Effector memory CD8-positive, alpha-beta T cell (primary cell): Measurements from ENCODE around the gene UBC.
"Not testable (repeated sequence)": the region's sequence is repeated elsewhere in the genome, so short reads cannot be mapped to it uniquely, and the experiment has no call there.

ENCODE experiments used
- ATAC-seq: fragments of 150-1000 bp; cut with Tn5 transposase; replicated peaks from 2 replicates; pipeline ENCODE4 v1.10.0; 2021; ENCODE audit warnings: mild to moderate bottlenecking, moderate library complexity
- DNase-seq, 3 experiments: peaks; one replicate each; pipeline ENCODE4 v3.0.0; 2021
- H3K27ac Mint-ChIP-seq, 2 donors: one replicate each; pipeline ENCODE4 v1.8.0; 2022; ENCODE audit warnings: mild to moderate bottlenecking in 2 of 2, mixed read lengths in 2 of 2, moderate library complexity in 2 of 2
- H3K27me3 Mint-ChIP-seq, 2 donors: one replicate each; pipeline ENCODE4 v1.8.0; 2022; ENCODE audit warnings: mixed read lengths in 2 of 2
- H3K36me3 Mint-ChIP-seq: one replicate; pipeline ENCODE4 v1.8.0; 2022; ENCODE audit warnings: mild to moderate bottlenecking, moderate library complexity, mixed read lengths; ENCODE audit not compliant: insufficient read depth
- H3K4me1 Mint-ChIP-seq, 2 donors: one replicate each; pipeline ENCODE4 v1.8.0; 2022; ENCODE audit warnings: low read depth in 2 of 2, mixed read lengths in 2 of 2
- H3K4me3 Mint-ChIP-seq, 2 donors: one replicate each; pipeline ENCODE4 v1.8.0; 2022; ENCODE audit warnings: mild to moderate bottlenecking in 2 of 2, mixed read lengths in 2 of 2, moderate library complexity in 2 of 2
- H3K9me3 Mint-ChIP-seq, 2 donors: one replicate each; pipeline ENCODE4 v1.8.0; 2022; ENCODE audit warnings: mixed read lengths in 2 of 2

UBC gene

GRCh38 chr12:124928095-124928911, 13.9 kb upstream of the UBC start:
- H3K4me1 Mint-ChIP-seq, result peaks cover 24 to 27% of the 10 kb centered on the region in 2 donors
- peaks cover 38% of the 10 kb centered on the region for H3K36me3 Mint-ChIP-seq
- peak overlapping the region; percentile 100 for H3K27ac Mint-ChIP-seq
- peaks cover 0 to 13% of the 10 kb centered on the region in 2 donors for H3K27me3 Mint-ChIP-seq
- ATAC-seq (peak; percentile 15), DNase-seq (no peak)
- H3K4me3 Mint-ChIP-seq, result peak overlapping the region; percentile 95 to 98
- peaks cover 0 to 3% of the 10 kb centered on the region in 2 donors for H3K9me3 Mint-ChIP-seq

- Mint-ChIP-seq H3K4me3 (peak overlapping the region; percentile 95 to 98), H3K36me3 (peaks cover 46% of the 10 kb centered on the region), H3K4me1 (peaks cover 24 to 27% of the 10 kb centered on the region in 2 donors), H3K27ac (peak overlapping the region; percentile 100), H3K9me3 (peaks cover 0 to 3% of the 10 kb centered on the region in 2 donors), H3K27me3 (peaks cover 0 to 13% of the 10 kb centered on the region in 2 donors)
- DNase-seq, result peak; percentile 91 to 95 (median 92)
- ATAC-seq, result peak; percentile 89
These were observed 13.0 kb upstream of the UBC start for GRCh38 chr12:124927201-124928094.

- peaks cover 0 to 13% of the 10 kb centered on the region in 2 donors for H3K27me3 Mint-ChIP-seq
- H3K9me3 Mint-ChIP-seq, ATAC-seq, DNase-seq, H3K4me3 Mint-ChIP-seq: not testable (repeated sequence)
- H3K4me1 Mint-ChIP-seq, result peaks cover 41 to 44% of the 10 kb centered on the region in 2 donors
- peaks cover 61% of the 10 kb centered on the region for H3K36me3 Mint-ChIP-seq
- H3K27ac Mint-ChIP-seq, result peak overlapping the region; percentile 100
These were observed 11.3 kb upstream of the UBC start for GRCh38 chr12:124925782-124926181.

DNA sequence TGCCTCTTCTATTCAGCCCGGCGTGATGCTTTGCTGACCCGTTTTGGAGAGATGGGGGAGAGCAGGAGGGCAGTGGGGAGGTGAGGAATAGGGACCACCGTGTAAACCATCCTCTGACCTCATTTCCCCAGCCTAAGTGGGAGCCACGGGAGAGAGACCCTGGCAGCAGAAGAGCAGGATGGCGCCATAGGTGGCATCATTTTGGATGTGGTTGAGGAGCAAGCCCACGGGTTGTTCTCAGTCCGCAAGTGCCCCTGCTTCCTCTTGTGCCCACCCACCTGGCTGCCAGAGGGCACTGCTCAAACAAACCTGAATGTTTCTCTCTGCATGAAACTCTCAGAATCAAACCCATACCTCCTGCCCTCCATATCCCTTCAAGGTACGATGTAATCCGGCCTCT, 10.7 kb upstream of the UBC start:
- H3K9me3 Mint-ChIP-seq, result peaks cover 0 to 5% of the 10 kb centered on the region in 2 donors
- H3K4me3 Mint-ChIP-seq, result no peak overlapping the region
- H3K4me1 Mint-ChIP-seq, result peaks cover 45 to 50% of the 10 kb centered on the region in 2 donors
- peak overlapping the region in 1 of 2 donors; percentile 29 for H3K27ac Mint-ChIP-seq
- H3K36me3 Mint-ChIP-seq, result peaks cover 61% of the 10 kb centered on the region
- ATAC-seq, result no peak
- DNase-seq, result no peak
- peaks cover 0 to 13% of the 10 kb centered on the region in 2 donors for H3K27me3 Mint-ChIP-seq

GRCh38 chr12:124923905-124924734, 9.7 kb upstream of the UBC start:
- no peak overlapping the region for H3K27ac Mint-ChIP-seq
- no peak overlapping the region for H3K4me3 Mint-ChIP-seq
- ATAC-seq (no peak), DNase-seq (no peak)
- H3K36me3 Mint-ChIP-seq, result peaks cover 54% of the 10 kb centered on the region
- peaks cover 0 to 5% of the 10 kb centered on the region in 2 donors for H3K9me3 Mint-ChIP-seq
- peaks cover 52 to 60% of the 10 kb centered on the region in 2 donors for H3K4me1 Mint-ChIP-seq
- peaks cover 0 to 13% of the 10 kb centered on the region in 2 donors for H3K27me3 Mint-ChIP-seq

GRCh38 chr12:124921200-124922031, 7.0 kb upstream of the UBC start:
- H3K4me3 Mint-ChIP-seq, result peak overlapping the region; percentile 98 to 99
- ATAC-seq (peak; percentile 15), DNase-seq (peak; percentile 49 to 59 (median 57))
- no peaks in the 10 kb centered on the region for H3K27me3 Mint-ChIP-seq
- H3K27ac Mint-ChIP-seq, result peak overlapping the region; percentile 99 to 100
- H3K4me1 Mint-ChIP-seq, result peaks cover 56 to 61% of the 10 kb centered on the region in 2 donors
- H3K36me3 Mint-ChIP-seq, result peaks cover 49% of the 10 kb centered on the region
- H3K9me3 Mint-ChIP-seq, result peaks cover 0 to 2% of the 10 kb centered on the region in 2 donors

DNA sequence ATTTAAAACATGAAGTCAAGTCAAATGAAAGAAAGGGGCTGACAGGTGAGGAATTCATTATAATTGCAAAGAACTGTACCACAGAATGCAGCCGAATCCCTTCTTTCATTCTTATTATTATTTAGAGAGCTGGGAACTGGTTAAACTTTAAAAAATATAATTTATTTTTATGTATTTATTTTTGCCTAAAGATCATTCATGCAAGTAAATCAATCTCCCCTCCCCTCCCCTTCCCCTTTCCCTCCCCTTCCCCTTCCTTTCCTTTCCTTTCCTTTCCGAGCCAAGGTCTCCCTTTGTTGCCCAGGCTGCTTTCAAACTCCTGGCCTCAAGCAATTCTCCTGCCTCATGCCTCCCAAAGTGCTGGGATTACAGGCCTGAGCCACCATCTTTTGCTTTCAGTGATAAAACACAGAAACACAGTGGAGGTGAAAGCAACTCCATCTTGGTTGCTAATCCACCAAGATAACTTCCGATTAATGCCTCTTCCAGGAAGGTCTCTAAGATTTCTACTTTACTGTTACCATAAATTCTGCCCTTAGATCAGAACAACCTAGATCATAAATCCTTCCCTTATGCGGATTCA, 6.0 kb upstream of the UBC start:
- H3K27me3 Mint-ChIP-seq, result no peaks in the 10 kb centered on the region
- DNase-seq (no peak), ATAC-seq (no peak)
- peaks cover 58 to 61% of the 10 kb centered on the region in 2 donors for H3K4me1 Mint-ChIP-seq
- H3K4me3 Mint-ChIP-seq, result peak overlapping the region; percentile 98 to 99
- peak overlapping the region; percentile 99 to 100 for H3K27ac Mint-ChIP-seq
- H3K9me3 Mint-ChIP-seq, result peaks cover 0 to 2% of the 10 kb centered on the region in 2 donors
- H3K36me3 Mint-ChIP-seq, result peaks cover 51% of the 10 kb centered on the region

- no peak for DNase-seq
- Mint-ChIP-seq H3K4me1 (peaks cover 58 to 60% of the 10 kb centered on the region in 2 donors), H3K9me3 (peaks cover 0 to 2% of the 10 kb centered on the region in 2 donors), H3K4me3 (peak overlapping the region; percentile 98 to 99), H3K36me3 (peaks cover 58% of the 10 kb centered on the region), H3K27me3 (no peaks in the 10 kb centered on the region), H3K27ac (peak overlapping the region; percentile 99 to 100)
- ATAC-seq, result no peak
These were observed 5.3 kb upstream of the UBC start for GRCh38 chr12:124919521-124920352.

DNA sequence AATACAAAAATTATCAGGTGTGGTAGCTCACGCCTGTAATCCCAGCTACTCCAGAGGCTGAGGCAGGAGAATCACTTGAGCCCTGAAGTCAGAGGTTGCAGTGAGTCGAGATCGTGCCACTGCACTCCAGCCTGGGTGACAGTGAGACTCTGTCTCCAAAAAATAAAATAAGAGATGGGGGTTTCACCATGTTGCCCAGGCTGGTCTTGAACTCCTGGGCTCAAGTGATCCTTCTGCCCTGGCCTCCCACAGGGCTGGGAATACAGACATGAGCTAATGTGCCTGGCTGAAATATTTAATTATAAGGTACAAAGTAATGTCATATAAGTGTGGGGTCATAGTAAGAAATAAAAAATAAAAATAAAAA, 4.2 kb upstream of the UBC start:
- not testable (repeated sequence) for DNase-seq, ATAC-seq, H3K27me3 Mint-ChIP-seq, H3K9me3 Mint-ChIP-seq
- Mint-ChIP-seq H3K27ac (peak overlapping the region; percentile 99 to 100), H3K4me3 (peak overlapping the region; percentile 98 to 99), H3K36me3 (peaks cover 70% of the 10 kb centered on the region), H3K4me1 (peaks cover 69 to 70% of the 10 kb centered on the region in 2 donors)

- Mint-ChIP-seq H3K36me3 (peaks cover 73% of the 10 kb centered on the region), H3K4me1 (peaks cover 74 to 76% of the 10 kb centered on the region in 2 donors), H3K9me3 (peaks cover 0 to 2% of the 10 kb centered on the region in 2 donors), H3K27me3 (no peaks in the 10 kb centered on the region), H3K27ac (peak overlapping the region; percentile 96 to 100), H3K4me3 (peak overlapping the region; percentile 98 to 99)
- DNase-seq (no peak), ATAC-seq (no peak)
These were observed 3.6 kb upstream of the UBC start for GRCh38 chr12:124917841-124918621.
